Neural progenitor cell (in vitro differentiated cells): ENCODE data around the gene GBF1. TPM values are rescaled to one million over a fixed set of nuclear protein-coding genes. Genes with fewer than 3 reads are reported as not detected.

Source experiments
- DNase-seq: peaks from one replicate; pipeline ENCODE4 v3.0.0-alpha.2; 2016; ENCODE audit warnings: low spot score
- H2AFZ ChIP-seq: fragments of 200-600 bp; sonication (generic); replicated peaks from 2 replicates; pipeline ENCODE4 v1.6.1; 2016; ENCODE audit warnings: antibody characterized with exemption
- H3F3A ChIP-seq: fragments of 200-600 bp; sonication (generic); 2 replicates; pipeline ENCODE4 v1.6.1; 2016; ENCODE audit warnings: antibody characterized with exemption, low read depth
- H3K27ac ChIP-seq: fragments of 200-600 bp; sonication (generic); 2 replicates; pipeline ENCODE4 v1.5.1; 2016; ENCODE audit warnings: mild to moderate bottlenecking
- H3K27me3 ChIP-seq: fragments of 200-600 bp; sonication (generic); 2 replicates; pipeline ENCODE4 v1.6.1; 2016; ENCODE audit warnings: mild to moderate bottlenecking, moderate library complexity
- H3K36me3 ChIP-seq: fragments of 200-600 bp; sonication (generic); 2 replicates; pipeline ENCODE4 v1.5.1; 2016
- H3K4me1 ChIP-seq: fragments of 200-600 bp; sonication (generic); 2 replicates; pipeline ENCODE4 v1.6.1; 2016; ENCODE audit warnings: mixed run types
- H3K4me2 ChIP-seq: fragments of 200-600 bp; sonication (generic); 2 replicates; pipeline ENCODE4 v1.6.1; 2016
- H3K4me3 ChIP-seq: fragments of 200-600 bp; sonication (generic); 2 replicates; pipeline ENCODE4 v1.5.1; 2016
- H3K79me2 ChIP-seq: fragments of 200-600 bp; sonication (generic); 2 replicates; pipeline ENCODE4 v1.6.1; 2016; ENCODE audit warnings: low read depth
- H3K9ac ChIP-seq: fragments of 200-600 bp; sonication (generic); 2 replicates; pipeline ENCODE4 v1.6.1; 2016
- H3K9me3 ChIP-seq: fragments of 200-600 bp; sonication (generic); 2 replicates; pipeline ENCODE4 v1.5.1; 2016; ENCODE audit warnings: low read depth
- H4K20me1 ChIP-seq: fragments of 200-600 bp; sonication (generic); 2 replicates; pipeline ENCODE4 v1.6.1; 2016; ENCODE audit warnings: low read depth
- H3K27ac Mint-ChIP-seq: 3 replicates; pipeline ENCODE4 v1.8.0; 2021; ENCODE audit warnings: mixed read lengths
- H3K27me3 Mint-ChIP-seq: 2 replicates; pipeline ENCODE4 v1.8.0; 2022; ENCODE audit warnings: low read depth, mild to moderate bottlenecking, inconsistent platforms, moderate library complexity, mixed read lengths; ENCODE audit not compliant: insufficient read depth
- H3K36me3 Mint-ChIP-seq: 3 replicates; pipeline ENCODE4 v1.8.0; 2021; ENCODE audit warnings: mixed read lengths
- H3K4me1 Mint-ChIP-seq: 3 replicates; pipeline ENCODE4 v1.8.0; 2021; ENCODE audit warnings: mixed read lengths
- H3K4me3 Mint-ChIP-seq: 3 replicates; pipeline ENCODE4 v1.8.0; 2021; ENCODE audit warnings: mild to moderate bottlenecking, moderate library complexity, mixed read lengths
- H3K9me3 Mint-ChIP-seq: 3 replicates; pipeline ENCODE4 v1.8.0; 2020; ENCODE audit warnings: mixed read lengths
- CTCF ChIP-seq: fragments of 200-600 bp; sonication (generic); IDR thresholded peaks from 2 replicates; pipeline ENCODE4 v1.5.1; 2017; ENCODE audit warnings: antibody characterized with exemption, mild to moderate bottlenecking
- EZH2 ChIP-seq: fragments of 200-600 bp; sonication (generic); IDR thresholded peaks from 2 replicates; pipeline ENCODE4 v1.6.1; 2017; ENCODE audit warnings: antibody characterized with exemption, mild to moderate bottlenecking, moderate library complexity
- EZH2phosphoT487 ChIP-seq: fragments of 200-600 bp; sonication (generic); IDR thresholded peaks from 2 replicates; pipeline ENCODE4 v1.6.1; 2017; ENCODE audit warnings: antibody characterized with exemption
- total RNA-seq: library from RNA; depleted of rRNA; stranded (reverse); fragments of >200 nt; gene quantifications from 2 replicates; pipeline ENCODE4 v1.2.3, GENCODE V29; 2015; ENCODE audit warnings: low replicate concordance

GBF1 gene
- total RNA-seq, 1 donor from 2014 or later: 23.5 TPM

- no peak overlapping the region for H2AFZ ChIP-seq
- peaks cover 4% of the 10 kb centered on the region for H3K36me3 Mint-ChIP-seq
- no peaks in the 10 kb centered on the region for H3K4me1 ChIP-seq
- no peaks in the 10 kb centered on the region for H3K9me3 ChIP-seq
- TF ChIP-seq EZH2phosphoT487 (no peak), CTCF (no peak), EZH2 (no peak)
- H3K4me2 ChIP-seq: no peak overlapping the region
- H3K4me3 Mint-ChIP-seq: no peak overlapping the region
- H3K9me3 Mint-ChIP-seq: no peaks in the 10 kb centered on the region
- no peak overlapping the region for H3K27ac ChIP-seq
- DNase-seq: no peak
- H3K9ac ChIP-seq: no peak overlapping the region
- peaks cover 10% of the 10 kb centered on the region for H4K20me1 ChIP-seq
- peaks cover 3% of the 10 kb centered on the region for H3K4me1 Mint-ChIP-seq
- no peaks in the 10 kb centered on the region for H3F3A ChIP-seq
- H3K36me3 ChIP-seq: no peaks in the 10 kb centered on the region
- H3K27ac Mint-ChIP-seq: no peak overlapping the region
- H3K79me2 ChIP-seq: no peaks in the 10 kb centered on the region
- no peaks in the 10 kb centered on the region for H3K27me3 ChIP-seq
- no peak overlapping the region for H3K4me3 ChIP-seq
- H3K27me3 Mint-ChIP-seq: peaks cover 2% of the 10 kb centered on the region
These were observed 42.7 kb downstream of the GBF1 start for GRCh38 chr10:102287991-102288390.

GRCh38 chr10:102289356-102289755 lies 44.0 kb downstream of the GBF1 start:
- H3K4me1 ChIP-seq: no peaks in the 10 kb centered on the region
- H3K36me3 ChIP-seq: no peaks in the 10 kb centered on the region
- no peaks in the 10 kb centered on the region for H3F3A ChIP-seq
- no peak overlapping the region for H3K27ac ChIP-seq
- H3K4me1 Mint-ChIP-seq: peaks cover 3% of the 10 kb centered on the region
- H3K4me3 Mint-ChIP-seq: no peak overlapping the region
- no peaks in the 10 kb centered on the region for H3K79me2 ChIP-seq
- H3K9me3 ChIP-seq: no peaks in the 10 kb centered on the region
- H3K27me3 ChIP-seq: no peaks in the 10 kb centered on the region
- no peak for DNase-seq
- no peak for TF ChIP-seq EZH2phosphoT487
- TF ChIP-seq EZH2: no peak
- no peak for TF ChIP-seq CTCF
- H3K36me3 Mint-ChIP-seq: peaks cover 4% of the 10 kb centered on the region
- H3K27ac Mint-ChIP-seq: no peak overlapping the region
- no peak overlapping the region for H3K4me2 ChIP-seq
- no peak overlapping the region for H3K9ac ChIP-seq
- H2AFZ ChIP-seq: no peak overlapping the region
- H3K4me3 ChIP-seq: no peak overlapping the region
- H3K27me3 Mint-ChIP-seq: peaks cover 2% of the 10 kb centered on the region
- no peaks in the 10 kb centered on the region for H3K9me3 Mint-ChIP-seq
- peaks cover 10% of the 10 kb centered on the region for H4K20me1 ChIP-seq

DNA sequence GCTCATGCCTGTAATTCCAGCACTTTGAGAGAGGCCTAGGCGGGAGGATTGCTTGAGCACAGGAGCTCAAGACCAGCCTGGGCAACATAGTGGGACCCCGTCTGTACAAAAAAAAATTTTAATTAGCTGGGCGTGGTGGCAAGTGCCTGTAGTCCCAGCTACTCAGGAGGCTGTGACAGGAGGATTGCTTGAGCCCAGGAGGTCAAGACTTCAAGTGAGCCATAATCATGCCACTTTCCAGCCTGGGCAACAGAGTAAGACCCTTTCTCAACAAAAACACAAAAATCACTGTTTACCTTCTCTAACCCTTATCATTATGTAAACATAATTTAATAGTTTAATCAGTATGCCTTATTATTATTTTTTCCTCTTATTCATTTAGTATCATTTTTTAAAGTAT lies 44.5 kb downstream of the GBF1 start:
- peaks cover 4% of the 10 kb centered on the region for H3K36me3 Mint-ChIP-seq
- H3K4me3 Mint-ChIP-seq: no peak overlapping the region
- H3K27me3 Mint-ChIP-seq: peaks cover 2% of the 10 kb centered on the region
- no peak for TF ChIP-seq CTCF
- Histone ChIP-seq H3K36me3 (no peaks in the 10 kb centered on the region), H3K4me1 (no peaks in the 10 kb centered on the region), H3F3A (no peaks in the 10 kb centered on the region), H4K20me1 (peaks cover 10% of the 10 kb centered on the region), H3K9me3 (no peaks in the 10 kb centered on the region), H3K27me3 (no peaks in the 10 kb centered on the region), H3K4me3 (no peak overlapping the region), H3K9ac (no peak overlapping the region), H3K27ac (no peak overlapping the region), H2AFZ (no peak overlapping the region), H3K4me2 (no peak overlapping the region), H3K79me2 (no peaks in the 10 kb centered on the region)
- H3K4me1 Mint-ChIP-seq: peaks cover 3% of the 10 kb centered on the region
- H3K27ac Mint-ChIP-seq: no peak overlapping the region
- DNase-seq: no peak
- no peaks in the 10 kb centered on the region for H3K9me3 Mint-ChIP-seq
